ENCODE results near the gene SNRNP35. TPM values are rescaled to one million over a fixed set of nuclear protein-coding genes. Genes with fewer than 3 reads are reported as not detected.
"Not testable (repeated sequence)": the region's sequence is repeated elsewhere in the genome, so short reads cannot be mapped to it uniquely, and the experiment has no call there.

The SNRNP35 gene
- total RNA-seq, 2 donors from 2014 or later, result 12.9 to 16.9 TPM

- ATAC-seq (peak; percentile 36), DNase-seq (peak in 1 of 4 donors; percentile 22)
- intact Hi-C loops (cut with DNase I), result no loop called here
- peaks cover 12% of the 10 kb centered on the region for H3K4me1 ChIP-seq
- no peaks in the 10 kb centered on the region for H3K36me3 ChIP-seq (replicated peaks in 1 of 2; ENCODE audit: insufficient read depth in 1 of 2, low read depth in 2 of 2)
- TF ChIP-seq POLR2A (IDR thresholded peaks at IDR 0.05), result no peak
- 45 to 46% methylated on average over 18 of the region's 18 CpGs for WGBS, 2 donors
- H3K9me3 ChIP-seq, result no peaks in the 10 kb centered on the region
- no peaks in the 10 kb centered on the region for H3K27me3 ChIP-seq
- no peak overlapping the region for H3K4me3 ChIP-seq
- H3K27ac ChIP-seq, result peak overlapping the region in 2 of 4 donors; percentile 54 to 65
Observed at GRCh38 chr12:123445388-123446332, 12.3 kb upstream of the SNRNP35 start.

GRCh38 chr12:123446333-123446713 is 11.6 kb upstream of the SNRNP35 start:
- intact Hi-C loops (cut with DNase I), result no loop called here
- WGBS, 2 donors, result 59 to 61% methylated on average over 3 to 4 of the region's 4 CpGs
- DNase-seq, result no peak
- TF ChIP-seq CTCF (IDR thresholded peaks at IDR 0.05), result no peak
- peak in 1 of 3 donors; percentile 19 for TF ChIP-seq POLR2A (IDR thresholded peaks at IDR 0.05)
- Histone ChIP-seq H3K4me1 (peaks cover 12% of the 10 kb centered on the region), H3K4me3 (no peak overlapping the region), H3K9me3 (no peaks in the 10 kb centered on the region), H3K27me3 (no peaks in the 10 kb centered on the region), H3K27ac (peak overlapping the region in 2 of 4 donors; percentile 54 to 65), H3K36me3 (replicated peaks in 1 of 2; ENCODE audit: insufficient read depth in 1 of 2, low read depth in 2 of 2) (no peaks in the 10 kb centered on the region)
- no peak for ATAC-seq

- 93% methylated on average over 2 of the region's 2 CpGs for WGBS, 2 donors
- H3K36me3 ChIP-seq (replicated peaks in 1 of 2; ENCODE audit: insufficient read depth in 1 of 2, low read depth in 2 of 2), result no peaks in the 10 kb centered on the region
- ATAC-seq, result no peak
Observed at GRCh38 chr12:123449249-123449733, 8.6 kb upstream of the SNRNP35 start.

GRCh38 chr12:123449856-123450255 is 8.1 kb upstream of the SNRNP35 start:
- H3K4me3 ChIP-seq, result no peak overlapping the region
- intact Hi-C loops (cut with DNase I), result no loop called here
- no peaks in the 10 kb centered on the region for H3K9me3 ChIP-seq
- 83 to 84% methylated on average over 4 of the region's 4 CpGs for WGBS, 2 donors
- no peak for DNase-seq
- no peaks in the 10 kb centered on the region for H3K27me3 ChIP-seq
- no peak for ATAC-seq
- no peak overlapping the region for H3K27ac ChIP-seq
- H3K4me1 ChIP-seq, result peaks cover 12% of the 10 kb centered on the region
- H3K36me3 ChIP-seq (replicated peaks in 1 of 2; ENCODE audit: insufficient read depth in 1 of 2, low read depth in 2 of 2), result no peaks in the 10 kb centered on the region
- TF ChIP-seq CTCF (IDR thresholded peaks at IDR 0.05), result no peak
- no peak for TF ChIP-seq POLR2A (IDR thresholded peaks at IDR 0.05)

More at GRCh38 chr12:123449249-123449733, 8.6 kb upstream of the SNRNP35 start:
- TF ChIP-seq CTCF (IDR thresholded peaks at IDR 0.05) (no peak), POLR2A (IDR thresholded peaks at IDR 0.05) (no peak)
- Histone ChIP-seq H3K4me3 (no peak overlapping the region), H3K9me3 (no peaks in the 10 kb centered on the region), H3K4me1 (peaks cover 12% of the 10 kb centered on the region), H3K27ac (peak overlapping the region in 2 of 4 donors; percentile 30 to 68), H3K27me3 (no peaks in the 10 kb centered on the region)
- intact Hi-C loops (cut with DNase I), result no loop called here
- DNase-seq, result no peak

- H3K27ac ChIP-seq, result no peak overlapping the region
- H3K9me3 ChIP-seq, result no peaks in the 10 kb centered on the region
- no peak for TF ChIP-seq CTCF (IDR thresholded peaks at IDR 0.05)
- no peak for TF ChIP-seq POLR2A (IDR thresholded peaks at IDR 0.05)
- peaks cover 8% of the 10 kb centered on the region for H3K4me1 ChIP-seq
- no peak for ATAC-seq
- H3K27me3 ChIP-seq, result no peaks in the 10 kb centered on the region
- no peak overlapping the region for H3K4me3 ChIP-seq
- intact Hi-C loops (cut with DNase I), result no loop called here
- 77 to 81% methylated on average over 9 of the region's 9 CpGs for WGBS, 2 donors
- no peaks in the 10 kb centered on the region for H3K36me3 ChIP-seq (replicated peaks in 1 of 2; ENCODE audit: insufficient read depth in 1 of 2, low read depth in 2 of 2)
- DNase-seq, result no peak
Observed at GRCh38 chr12:123450636-123451035, 7.3 kb upstream of the SNRNP35 start.

- intact Hi-C loops (cut with DNase I); ATAC-seq; DNase-seq; H3K36me3 ChIP-seq (replicated peaks in 1 of 2; ENCODE audit: insufficient read depth in 1 of 2, low read depth in 2 of 2); H3K9me3 ChIP-seq; H3K4me3 ChIP-seq; H3K27ac ChIP-seq; H3K4me1 ChIP-seq; H3K27me3 ChIP-seq: not testable (repeated sequence)
- 36 to 89% methylated on average over 1 of the region's 1 CpG for WGBS, 2 donors
Observed at GRCh38 chr12:123452276-123452550, 5.7 kb upstream of the SNRNP35 start.

All from body of pancreas (tissue), 4 donors.